Common myeloid progenitor, CD34-positive (primary cell): ENCODE results near the gene STIM1.

ENCODE experiments used
- CTCF ChIA-PET: fragments of 350-600 bp; sonication (Branson Sonifier 250); formaldehyde crosslinking; loops from one replicate; lab custom pipeline; 2021; ENCODE audit warnings: antibody characterized with exemption; lab: Charles Lee
- POLR2A ChIA-PET: fragments of 350-600 bp; sonication (Branson Sonifier 250); formaldehyde crosslinking; loops from one replicate; lab custom pipeline; 2021; ENCODE audit warnings: antibody characterized with exemption; lab: Charles Lee
- DNase-seq, 3 donors: peaks; one replicate each; pipeline versions ENCODE4 v3.0.0 to v3.0.0-alpha.2; 2013
- H3K27ac ChIP-seq, 2 experiments: 1 replicate in 1 of 2; 2 replicates in 1 of 2; pipeline ENCODE4 v1.7.0; 2013; ENCODE audit warnings: inconsistent platforms in 2 of 2, low read length in 2 of 2, mild to moderate bottlenecking in 2 of 2, low read depth in 1 of 2, moderate library complexity in 1 of 2; ENCODE audit not compliant: severe bottlenecking in 2 of 2, insufficient read depth in 1 of 2, poor library complexity in 1 of 2
- H3K27me3 ChIP-seq, 5 experiments: replicated peaks in 2 of 5; 1 replicate in 3 of 5; 2 replicates in 2 of 5; pipeline versions ENCODE4 v1.6.1 to v1.7.0; 2013; ENCODE audit warnings: low read length in 4 of 5, mild to moderate bottlenecking in 2 of 5, moderate library complexity in 2 of 5, inconsistent platforms in 1 of 5; ENCODE audit not compliant: insufficient read depth in 5 of 5, control insufficient read depth in 4 of 5
- H3K36me3 ChIP-seq, 4 experiments: 1 replicate in 2 of 4; 2 replicates in 2 of 4; pipeline versions ENCODE4 v1.6.1 to v1.7.0; 2013; ENCODE audit warnings: low read length in 3 of 4, control low read depth in 1 of 4, mild to moderate bottlenecking in 1 of 4; ENCODE audit not compliant: control insufficient read depth in 4 of 4, insufficient read depth in 4 of 4
- H3K4me1 ChIP-seq, 4 experiments: 1 replicate in 3 of 4; 2 replicates in 1 of 4; pipeline versions ENCODE4 v1.6.1 to v1.7.1; 2013; ENCODE audit warnings: low read length in 3 of 4, mild to moderate bottlenecking in 3 of 4, control low read depth in 1 of 4, inconsistent platforms in 1 of 4, moderate library complexity in 1 of 4; ENCODE audit not compliant: control insufficient read depth in 4 of 4, insufficient read depth in 4 of 4; ENCODE audit errors: control extremely low read depth in 1 of 4
- H3K4me3 ChIP-seq, 7 experiments: 1 replicate in 4 of 7; 2 replicates in 3 of 7; pipeline versions ENCODE4 v1.5.1 to v1.7.0; 2013; ENCODE audit warnings: mild to moderate bottlenecking in 7 of 7, low read length in 6 of 7, moderate library complexity in 6 of 7, inconsistent platforms in 2 of 7, low read depth in 2 of 7, control low read depth in 1 of 7; ENCODE audit not compliant: insufficient read depth in 4 of 7, control insufficient read depth in 1 of 7; ENCODE audit errors: extremely low read depth in 1 of 7
- H3K9me3 ChIP-seq, 5 experiments: 1 replicate in 4 of 5; 2 replicates in 1 of 5; pipeline versions ENCODE4 v1.6.1 to v1.7.1; 2013; ENCODE audit warnings: low read length in 4 of 5, mild to moderate bottlenecking in 2 of 5, inconsistent platforms in 1 of 5, low read depth in 1 of 5, moderate library complexity in 1 of 5; ENCODE audit not compliant: control insufficient read depth in 4 of 5, insufficient read depth in 2 of 5; ENCODE audit errors: control extremely low read depth in 1 of 5
- WGBS: methylation state at CpG from one replicate; pipeline ENCODE4 v1.1.5; 2013; ENCODE audit not compliant: insufficient coverage; 5-methylcytosine and 5-hydroxymethylcytosine counted together

STIM1 gene

DNA sequence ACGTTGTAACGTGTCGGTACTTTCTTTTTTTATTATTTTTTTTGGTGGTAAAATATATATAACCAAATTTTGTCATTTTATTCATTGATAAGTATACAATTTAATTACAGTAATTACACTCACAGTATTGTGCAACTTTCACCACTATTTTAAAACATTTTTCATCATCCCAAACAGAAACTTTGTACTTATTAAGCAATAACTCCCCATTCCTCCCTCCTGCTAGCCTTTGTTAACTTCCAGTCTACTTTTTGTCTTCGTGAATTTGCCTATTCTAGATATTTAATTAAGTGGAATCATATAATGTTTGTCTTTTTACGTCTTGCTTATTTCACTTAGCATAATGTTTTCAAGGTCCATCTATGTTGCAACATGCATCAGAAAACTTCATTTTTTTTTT, 58.5 kb downstream of the STIM1 start:
- no CpG with 5 or more reads among the region's 5 CpGs for WGBS
- Histone ChIP-seq H3K9me3 (no peaks in the 10 kb centered on the region), H3K4me3 (no peak overlapping the region), H3K27me3 (no peaks in the 10 kb centered on the region), H3K27ac (no peak overlapping the region), H3K36me3 (peaks cover 0 to under 1% (median 0%) of the 10 kb centered on the region in 4 experiments), H3K4me1 (peaks cover 0 to 9% (median 2%) of the 10 kb centered on the region in 4 experiments)
- ChIA-PET POLR2A (no interaction called here), CTCF (interaction anchor here (0.7 to 1.6 kb wide), 4 partner anchors 12 to 159 kb away, joined by 3 to 5 read pairs (median 4); no protein-coding TSS in a partner anchor)
- no peak for DNase-seq

DNA sequence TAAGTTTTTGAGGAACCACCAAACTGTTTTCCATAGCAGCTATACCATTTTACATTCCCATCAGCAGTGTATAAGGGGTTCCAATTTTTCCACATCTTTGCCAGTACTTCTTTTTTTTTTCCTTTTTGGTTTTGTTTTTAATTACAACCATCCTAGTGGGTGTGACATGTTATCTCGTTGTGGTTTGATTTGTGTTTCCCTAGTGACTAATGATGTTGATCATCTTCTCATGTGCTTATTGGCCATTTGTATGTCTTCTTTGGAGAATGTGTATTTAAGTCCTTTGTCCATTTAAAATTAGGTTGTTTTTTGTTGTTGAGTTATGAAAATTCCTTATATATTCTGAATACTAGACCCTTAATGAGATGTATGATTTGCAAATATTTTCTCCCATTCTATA, 59.3 kb downstream of the STIM1 start:
- ChIA-PET POLR2A (interaction anchor here (0.6 kb wide), 1 partner anchor 48 kb away, joined by 3 read pairs; no protein-coding TSS in a partner anchor), CTCF (interaction anchor here (0.7 to 1.3 kb wide), 7 partner anchors 10 to 158 kb away, joined by 3 to 5 read pairs (median 3); no protein-coding TSS in a partner anchor)
- peaks cover 1 to 13% (median 4%) of the 10 kb centered on the region in 4 experiments for H3K4me1 ChIP-seq
- H3K27ac ChIP-seq: no peak overlapping the region
- DNase-seq: peak; percentile 39 to 66 (median 55)
- WGBS: 0% methylated on average over 1 of the region's 1 CpG
- no peak overlapping the region for H3K4me3 ChIP-seq
- H3K9me3 ChIP-seq: no peaks in the 10 kb centered on the region
- no peaks in the 10 kb centered on the region for H3K36me3 ChIP-seq
- no peaks in the 10 kb centered on the region for H3K27me3 ChIP-seq

DNA sequence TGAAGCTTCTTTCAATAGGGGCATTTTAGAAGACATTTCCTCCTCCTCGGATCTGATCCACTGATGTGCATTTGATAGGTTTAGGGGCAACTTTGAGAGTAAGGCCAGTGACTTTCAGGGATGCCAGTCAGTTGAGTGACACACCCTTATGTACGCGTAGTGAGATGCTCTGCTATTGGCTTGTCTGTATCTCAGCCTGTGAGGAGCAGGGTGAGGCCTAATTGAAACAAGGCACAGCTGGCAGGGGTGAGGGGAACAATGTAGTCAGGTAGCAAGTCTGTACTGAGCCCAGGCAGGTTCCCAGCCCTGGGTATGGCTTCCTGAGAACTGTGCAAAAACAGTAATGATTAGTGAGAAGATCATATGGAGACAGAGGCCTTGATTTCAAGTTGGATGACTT, 61.5 kb downstream of the STIM1 start:
- 82% methylated on average over 1 of the region's 3 CpGs for WGBS
- POLR2A ChIA-PET: no interaction called here
- H3K27ac ChIP-seq: no peak overlapping the region
- peaks cover 5 to 14% (median 6%) of the 10 kb centered on the region in 4 experiments for H3K4me1 ChIP-seq
- H3K9me3 ChIP-seq: peaks cover 0 to 3% (median 0%) of the 10 kb centered on the region in 5 experiments
- no peak for DNase-seq
- no peak overlapping the region for H3K4me3 ChIP-seq
- CTCF ChIA-PET: interaction anchor here (1.5 kb wide), 1 partner anchor 9 kb away, joined by 5 read pairs; no protein-coding TSS in a partner anchor
- no peaks in the 10 kb centered on the region for H3K27me3 ChIP-seq
- peaks cover 3 to 7% (median 5%) of the 10 kb centered on the region in 4 experiments for H3K36me3 ChIP-seq

DNA sequence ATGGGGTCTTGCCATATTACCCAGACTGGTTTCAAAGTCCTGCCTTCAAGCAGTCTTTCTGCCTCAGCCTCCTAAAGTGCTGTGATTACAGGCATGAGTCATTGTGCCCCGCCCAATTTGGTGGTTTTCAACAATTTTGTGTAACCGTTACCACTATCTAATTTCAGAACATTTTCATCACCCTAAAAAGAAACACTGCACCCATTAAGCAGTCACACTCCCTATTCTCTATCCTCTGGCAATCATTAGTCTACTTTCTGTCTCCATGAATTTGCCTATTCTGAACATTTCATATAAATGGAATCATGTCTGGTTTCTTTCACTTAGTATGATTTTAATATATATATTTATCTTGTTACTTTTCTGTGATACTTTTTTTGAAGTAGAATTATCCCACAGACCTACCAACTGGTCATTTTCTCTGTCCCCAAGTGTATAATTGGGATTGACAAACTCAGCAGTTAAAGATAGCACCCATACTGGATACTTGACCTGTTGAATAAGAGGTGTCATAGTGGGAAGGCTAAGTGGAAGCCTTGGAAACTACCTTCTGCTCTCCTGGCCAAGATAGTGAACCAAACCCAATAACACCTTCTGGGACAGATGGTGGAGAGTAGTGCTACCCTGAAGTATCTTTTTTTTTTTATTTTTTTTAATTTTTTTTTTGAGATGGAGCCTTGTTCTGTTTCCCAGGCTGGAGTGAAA, 64.8 kb downstream of the STIM1 start:
- 71% methylated on average over 2 of the region's 2 CpGs for WGBS
- DNase-seq: peak; percentile 18 to 70 (median 57)
- H3K27ac ChIP-seq: no peak overlapping the region

DNA sequence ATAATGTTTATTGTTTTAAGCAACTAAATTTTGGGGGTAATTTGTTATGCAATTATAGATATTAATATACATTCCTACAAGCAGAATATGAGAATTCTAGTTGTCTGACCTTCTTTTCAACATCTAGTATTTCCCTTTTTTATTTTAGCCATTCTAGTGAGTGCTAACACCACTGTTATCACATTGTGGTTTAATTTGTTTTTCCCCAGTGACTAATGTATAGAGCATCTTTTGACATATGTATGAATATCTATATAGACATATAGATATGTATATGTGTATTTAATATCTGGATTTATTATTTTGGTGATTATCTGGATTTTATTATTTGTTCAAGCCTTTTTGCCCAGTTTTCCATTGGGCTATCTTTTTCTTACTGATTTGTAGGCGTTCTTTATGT, 66.6 kb downstream of the STIM1 start:
- CTCF ChIA-PET: no interaction called here
- Histone ChIP-seq H3K4me1 (peaks cover 3 to 5% (median 5%) of the 10 kb centered on the region in 4 experiments), H3K36me3 (peaks cover 4 to 7% (median 6%) of the 10 kb centered on the region in 4 experiments), H3K9me3 (peaks cover 0 to 4% (median 0%) of the 10 kb centered on the region in 5 experiments), H3K27ac (no peak overlapping the region), H3K4me3 (no peak overlapping the region), H3K27me3 (no peaks in the 10 kb centered on the region)
- no peak for DNase-seq
- WGBS: no CpG with 5 or more reads among the region's 1 CpG
- POLR2A ChIA-PET: no interaction called here

More for the DNA sequence above, 64.8 kb downstream of the STIM1 start:
- H3K9me3 ChIP-seq: peaks cover 0 to 4% (median 0%) of the 10 kb centered on the region in 5 experiments
- no peaks in the 10 kb centered on the region for H3K27me3 ChIP-seq
- POLR2A ChIA-PET: no interaction called here
- H3K36me3 ChIP-seq: peaks cover 4 to 7% (median 6%) of the 10 kb centered on the region in 4 experiments
- H3K4me3 ChIP-seq: no peak overlapping the region
- peaks cover 3 to 7% (median 5%) of the 10 kb centered on the region in 4 experiments for H3K4me1 ChIP-seq
- CTCF ChIA-PET: interaction anchor here (0.7 kb wide), 1 partner anchor 136 kb away, joined by 3 read pairs; no protein-coding TSS in a partner anchor

DNA sequence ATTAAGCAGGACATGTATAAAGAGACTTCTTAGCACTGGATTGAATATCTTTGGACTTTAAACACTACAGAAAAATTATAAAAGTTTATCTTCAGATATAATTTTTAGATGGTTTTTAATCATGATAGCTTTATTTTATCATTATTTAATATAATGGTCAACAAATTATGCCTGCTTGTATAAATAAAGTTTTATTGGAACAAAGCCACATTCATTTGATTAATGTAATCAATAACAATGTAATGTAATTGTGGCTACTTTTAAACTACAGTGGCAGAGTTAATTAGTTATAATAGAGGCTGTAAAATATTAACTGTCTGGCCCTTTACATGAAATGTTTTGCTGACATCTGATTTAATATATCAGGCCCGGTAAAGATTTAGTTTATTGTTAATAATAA, 70.0 kb downstream of the STIM1 start:
- no CpG with 5 or more reads among the region's 1 CpG for WGBS

More for the DNA sequence above, 70.0 kb downstream of the STIM1 start:
- Histone ChIP-seq H3K27ac (no peak overlapping the region), H3K4me3 (no peak overlapping the region), H3K27me3 (no peaks in the 10 kb centered on the region), H3K4me1 (peaks cover 0 to 8% (median 3%) of the 10 kb centered on the region in 4 experiments), H3K9me3 (peaks cover 0 to 4% (median 0%) of the 10 kb centered on the region in 5 experiments), H3K36me3 (peaks cover 4 to 20% (median 7%) of the 10 kb centered on the region in 4 experiments)
- ChIA-PET CTCF (interaction anchor here (1.2 to 4.3 kb wide), 13 partner anchors 9 to 147 kb away, joined by 3 to 31 read pairs (median 10); partner anchors contain the start of gene STIM1), POLR2A (no interaction called here)
- no peak for DNase-seq
